ENCODE results near the gene ALG9. TPM values are rescaled to one million over a fixed set of nuclear protein-coding genes. Genes with fewer than 3 reads are reported as not detected.

ALG9 gene
- total and polyA plus RNA-seq, 10 of the 15 experiments (the other 5 are each of a cell fraction or from before 2014, with no cell fraction given), result 10.8 to 41.6 (median 25.5) TPM

- SMC1A ChIA-PET (ENCODE audit: uncharacterized antibody, unreplicated experiment), result interaction anchor here (0.7 to 8.1 kb wide), 24 partner anchors 9 to 178 kb away, joined by 3 to 154 read pairs (median 6); partner anchors contain the start of gene SIK2
- no peak for FAIRE-seq
- CTCF ChIA-PET, result interaction anchor here (0.8 to 13.4 kb wide), 17 partner anchors 8 to 198 kb away, joined by 3 to 174 read pairs (median 4); partner anchors contain the start of gene SIK2
- Histone ChIP-seq H3K9me3 (replicated peaks; ENCODE audit: control insufficient read depth, insufficient read depth, low read length) (no peaks in the 10 kb centered on the region), H3K4me1 (ENCODE audit: control insufficient read depth, insufficient read depth, low read length) (no peaks in the 10 kb centered on the region; the same call in 1 of the 2 replicates), H3K79me2 (ENCODE audit: control insufficient read depth, insufficient read depth, low read length) (peaks cover 22% of the 10 kb centered on the region), H4K20me1 (ENCODE audit: control insufficient read depth, insufficient read depth) (no peaks in the 10 kb centered on the region), H3K4me3 (peak overlapping the region; percentile 78), H2AFZ (ENCODE audit: control insufficient read depth, low read depth, low read length) (no peak overlapping the region), H3K27ac (ENCODE audit: control insufficient read depth, insufficient read depth) (no peak overlapping the region; the same call in 1 of the 2 replicates), H3K27me3 (replicated peaks in 1 of 2; ENCODE audit: control insufficient read depth in 2 of 2, insufficient read depth in 2 of 2, low read length in 1 of 2) (no peaks in the 10 kb centered on the region), H3K4me2 (ENCODE audit: control insufficient read depth, insufficient read depth) (peak overlapping the region; percentile 92), H3K36me3 (ENCODE audit: control insufficient read depth in 2 of 2, insufficient read depth in 2 of 2, low read length in 1 of 2) (peaks cover 2 to 17% of the 10 kb centered on the region in 2 experiments), H3K9ac (ENCODE audit: control insufficient read depth, insufficient read depth, low read length) (peak overlapping the region; percentile 80; the same call in 1 of the 2 replicates)
- RAD21 ChIA-PET (ENCODE audit: unreplicated experiment), result interaction anchor here (0.6 to 7.6 kb wide), 17 partner anchors 9 to 177 kb away, joined by 3 to 136 read pairs (median 4); partner anchors contain the start of gene SIK2
- BruUV-seq (replicated peaks), result no TSS peak
- no peak for DNase-seq (ENCODE audit: low read depth, low spot score)
- no peak for ATAC-seq
- POLR2A ChIA-PET, result interaction anchor here (0.9 to 6.0 kb wide), 11 partner anchors 13 to 347 kb away, joined by 3 to 56 read pairs (median 4); partner anchors contain the start of gene SIK2
- intact Hi-C loops (cut with micrococcal nuclease; ENCODE audit: unreplicated experiment) (no loop called here), in situ Hi-C loops (cut with MboI) (no loop called here)
- 0% methylated on average over 1 of the region's 1 CpG for WGBS (ENCODE audit: insufficient coverage, insufficient replicate concordance, low lambda C conversion rate, missing lambda C conversion rate)
- TF ChIP-seq LARP7 (IDR thresholded peaks at IDR 0.05), result no peak
- TF ChIP-seq KAT2A (conservative IDR thresholded peaks at IDR 0.05; ENCODE audit: control insufficient read depth, low read depth, low read length), result no peak
- TF ChIP-seq MLLT1 (IDR thresholded peaks at IDR 0.05), result no peak
- TF ChIP-seq YBX1 (IDR thresholded peaks at IDR 0.05), result no peak
- TF ChIP-seq RAD51 (IDR thresholded peaks at IDR 0.05), result no peak
- no peak for TF ChIP-seq PAX5 (IDR thresholded peaks at IDR 0.05; ENCODE audit: borderline replicate concordance, low read depth, low read length)
- no peak for TF ChIP-seq NKRF (conservative IDR thresholded peaks at IDR 0.05)
- TF ChIP-seq JUNB (IDR thresholded peaks at IDR 0.05), result no peak
- no peak for TF ChIP-seq ZBTB4 (CRISPR knock-in tag; IDR thresholded peaks at IDR 0.05)
- TF ChIP-seq CTCF (IDR thresholded peaks at IDR 0.05 in 2 of 3, conservative IDR thresholded peaks at IDR 0.05 in 1 of 3; ENCODE audit: control insufficient read depth in 2 of 3, extremely low read depth in 1 of 3, insufficient read depth in 1 of 3, low read depth in 3 of 3, low read length in 3 of 3), result no peak
- TF ChIP-seq JUND (IDR thresholded peaks at IDR 0.05; ENCODE audit: low read depth, low read length), result no peak
- TF ChIP-seq IRF5 (IDR thresholded peaks at IDR 0.05; ENCODE audit: borderline replicate concordance), result no peak
- TF ChIP-seq CEBPB (IDR thresholded peaks at IDR 0.05; ENCODE audit: borderline replicate concordance in 1 of 2, low read depth in 2 of 2, low read length in 2 of 2), result no peak
- TF ChIP-seq NBN (IDR thresholded peaks at IDR 0.05), result no peak
Measured at GRCh38 chr11:111764621-111765020, 106.8 kb downstream of the ALG9 start.

Data from GM12878 (cell line).